Islet of Langerhans (tissue), 1 donor: ENCODE data around the gene ZNF655.
A peak's percentile ranks its signal among the peaks of the same experiment; 100 is the strongest.
"Not testable (repeated sequence)": the region's sequence is repeated elsewhere in the genome, so short reads cannot be mapped to it uniquely, and the experiment has no call there.

Experiments used
- FAIRE-seq: peaks from one replicate; lab custom pipeline; 2011; peaks lifted over from hg19 to GRCh38; lab: Jason Lieb, UNC

The ZNF655 gene

DNA sequence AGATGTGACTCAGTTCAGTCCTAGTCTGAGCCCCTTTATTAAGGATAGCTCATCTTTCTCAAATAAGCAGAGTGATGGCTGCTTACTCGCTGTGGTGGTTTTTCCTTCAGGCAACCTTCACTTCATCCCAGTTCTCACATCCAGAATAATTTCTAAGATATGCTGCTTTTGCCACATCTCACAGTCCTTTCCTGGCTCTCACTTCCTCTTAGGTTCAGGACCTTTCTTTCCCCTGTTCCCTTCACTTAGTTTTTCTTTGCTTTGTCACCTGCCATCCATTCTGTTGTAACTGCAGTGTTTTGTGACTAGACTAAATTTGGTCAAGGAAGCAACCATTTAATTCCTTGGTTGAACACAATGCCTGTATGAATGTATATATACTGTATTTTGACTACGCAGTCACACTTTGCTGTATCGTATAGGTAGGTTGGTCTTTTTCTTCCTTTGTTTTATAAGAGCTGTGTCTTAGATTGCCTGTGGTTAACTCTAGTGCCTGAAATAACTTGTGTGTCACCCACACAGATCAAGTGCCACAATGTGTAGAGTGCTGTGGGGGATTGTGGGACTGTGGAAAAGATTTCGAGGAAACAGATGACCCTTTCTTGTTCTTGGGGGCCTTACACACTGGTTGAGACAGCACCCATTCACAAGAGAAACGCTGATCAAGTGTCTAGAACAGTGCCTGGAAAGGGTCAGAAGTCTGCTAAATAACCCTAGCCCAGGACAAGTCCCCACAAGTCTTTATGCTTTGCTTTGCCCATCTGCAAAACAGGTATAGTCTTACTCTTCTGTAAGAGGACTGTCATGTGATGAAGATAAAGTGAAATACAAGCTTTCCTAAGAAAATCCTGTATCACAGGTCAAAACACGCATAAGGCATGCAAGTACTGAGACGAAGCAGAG, 2.6 kb downstream of the ZNF655 start:
- no peak for FAIRE-seq

DNA sequence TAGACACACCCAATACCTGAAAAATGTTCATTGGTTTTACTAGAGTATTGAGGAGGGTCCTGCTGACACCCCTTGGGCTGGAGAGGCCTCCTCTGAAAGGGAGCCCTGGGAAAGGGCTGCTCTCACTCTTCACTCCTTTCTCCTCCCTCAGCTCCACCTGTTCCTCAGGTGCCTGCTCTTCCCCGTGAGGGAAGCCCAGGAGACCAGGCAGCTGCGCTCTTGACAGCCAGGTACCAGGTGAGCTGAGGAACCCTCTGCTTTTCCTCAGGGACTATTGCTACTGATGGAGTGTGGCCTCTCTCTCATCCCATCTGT, 3.3 kb downstream of the ZNF655 start:
- FAIRE-seq: no peak

DNA sequence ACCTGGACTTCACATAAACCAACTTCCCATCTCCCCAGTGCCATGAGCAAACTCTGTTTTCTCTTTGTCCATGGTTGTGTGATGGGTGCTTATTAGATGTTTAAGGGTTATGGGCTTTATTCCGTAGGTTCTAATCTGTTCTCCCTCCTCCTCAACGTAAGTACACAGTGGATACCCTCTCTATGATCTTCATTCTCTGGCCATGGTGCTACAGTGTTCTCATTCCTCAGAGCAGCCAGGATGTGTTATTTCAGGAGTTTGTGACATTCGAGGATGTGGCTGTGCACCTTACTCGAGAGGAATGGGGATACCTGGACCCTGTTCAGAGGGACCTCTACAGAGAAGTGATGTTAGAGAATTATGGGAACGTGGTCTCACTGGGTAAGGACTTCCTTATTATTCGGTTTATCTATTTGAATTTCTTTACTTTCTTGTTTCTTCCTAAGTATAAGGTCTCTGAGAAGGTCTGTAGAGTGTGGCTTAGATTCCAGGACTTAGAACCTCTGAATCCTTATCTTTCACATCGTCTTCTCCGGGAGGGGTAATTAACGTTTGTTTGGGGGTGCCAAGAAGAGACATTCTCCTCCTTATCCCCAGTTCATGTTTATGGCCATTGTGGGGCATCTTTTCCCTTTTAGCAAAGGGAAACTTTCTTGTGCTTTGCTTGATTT, 3.8 kb downstream of the ZNF655 start:
- no peak for FAIRE-seq

DNA sequence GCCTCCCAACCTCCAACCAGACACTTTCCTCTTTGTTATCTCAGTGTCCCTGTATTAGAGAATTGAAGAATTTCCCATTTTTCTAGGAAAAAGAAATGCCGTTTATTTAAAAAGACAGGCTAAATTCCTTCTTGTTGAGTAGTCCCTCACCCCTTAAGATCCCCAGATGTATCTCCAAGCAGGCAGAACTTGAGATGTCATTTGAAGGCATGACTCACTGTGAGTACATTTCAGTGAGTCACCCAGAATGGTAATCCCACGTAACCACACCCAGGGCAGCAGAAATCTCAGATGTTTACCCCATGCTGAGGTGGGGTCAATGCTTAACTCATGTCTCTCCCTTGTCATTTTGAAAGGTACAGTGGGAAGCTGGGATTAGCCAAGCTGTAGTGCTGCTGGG, 4.4 kb downstream of the ZNF655 start:
- FAIRE-seq: peak; percentile 53

DNA sequence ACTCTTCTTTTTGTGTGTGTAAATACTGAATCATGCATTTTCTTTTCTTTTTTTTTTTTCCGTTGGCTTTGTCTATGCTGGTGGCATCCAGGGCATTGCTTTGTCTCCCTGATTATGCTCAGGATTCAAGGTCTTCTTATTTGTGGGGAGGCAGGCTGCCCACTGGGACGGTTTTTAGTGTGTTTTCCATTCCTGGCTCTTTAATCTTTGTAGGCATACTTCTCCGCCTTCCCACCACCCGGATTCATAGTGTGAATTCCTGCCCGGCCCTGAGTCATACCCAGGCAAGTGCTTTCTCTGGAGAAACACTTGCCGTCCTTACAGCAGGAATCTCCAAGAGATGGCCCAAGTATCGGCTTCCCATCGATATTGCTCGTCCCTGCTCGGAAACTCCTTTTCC, 5.2 kb downstream of the ZNF655 start:
- FAIRE-seq: no peak

DNA sequence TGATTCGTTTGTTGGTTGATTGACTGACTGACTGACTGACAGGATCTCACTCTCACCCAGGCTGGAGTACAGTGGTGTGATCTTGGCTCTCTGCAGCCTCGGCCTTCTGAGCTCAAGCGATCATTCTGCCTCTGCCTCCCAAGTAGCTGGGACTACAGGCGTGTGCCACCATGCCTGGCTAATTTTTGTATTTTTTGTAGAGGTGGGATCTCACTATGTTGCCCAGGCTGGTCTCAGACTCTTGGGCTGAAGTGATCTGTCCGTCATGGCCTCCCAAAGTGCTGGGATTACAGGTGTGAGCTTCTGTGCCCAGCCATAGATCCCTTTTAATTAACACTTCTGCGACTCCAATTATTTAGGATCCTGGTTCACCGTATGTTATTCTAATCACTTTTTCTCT, 10.3 kb downstream of the ZNF655 start:
- not testable (repeated sequence) for FAIRE-seq

DNA sequence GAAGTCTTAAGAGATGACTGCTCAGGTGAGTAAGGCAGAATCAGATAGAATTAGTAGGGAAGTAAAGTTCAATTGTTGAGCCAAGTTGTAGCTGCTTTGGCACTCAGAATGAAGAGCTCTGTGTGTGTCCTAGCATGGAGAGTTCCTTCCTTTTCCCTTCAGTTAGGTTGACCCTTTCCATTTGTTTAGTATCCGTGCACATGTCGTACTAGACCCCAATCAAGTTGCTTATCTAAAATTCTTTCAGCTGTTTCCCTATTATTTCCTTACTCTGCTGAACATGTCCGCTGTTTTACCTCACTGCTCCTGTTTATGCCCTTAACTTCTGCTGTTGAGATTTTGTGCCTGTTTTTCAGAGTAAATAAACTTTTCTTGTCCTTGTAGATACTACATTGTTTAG, 13.3 kb downstream of the ZNF655 start:
- FAIRE-seq: no peak

DNA sequence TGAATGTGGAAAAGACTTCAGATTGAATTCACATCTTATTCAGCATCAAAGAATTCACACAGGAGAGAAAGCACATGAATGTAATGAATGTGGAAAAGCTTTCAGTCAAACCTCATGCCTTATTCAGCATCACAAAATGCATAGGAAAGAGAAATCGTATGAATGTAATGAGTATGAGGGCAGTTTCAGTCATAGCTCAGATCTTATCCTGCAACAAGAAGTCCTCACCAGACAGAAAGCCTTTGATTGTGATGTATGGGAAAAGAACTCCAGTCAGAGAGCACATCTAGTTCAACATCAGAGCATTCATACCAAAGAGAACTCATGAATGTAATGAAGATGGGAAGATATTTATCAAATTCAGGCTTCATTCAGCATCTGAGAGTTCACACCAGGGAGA, 14.8 kb downstream of the ZNF655 start:
- FAIRE-seq: no peak

DNA sequence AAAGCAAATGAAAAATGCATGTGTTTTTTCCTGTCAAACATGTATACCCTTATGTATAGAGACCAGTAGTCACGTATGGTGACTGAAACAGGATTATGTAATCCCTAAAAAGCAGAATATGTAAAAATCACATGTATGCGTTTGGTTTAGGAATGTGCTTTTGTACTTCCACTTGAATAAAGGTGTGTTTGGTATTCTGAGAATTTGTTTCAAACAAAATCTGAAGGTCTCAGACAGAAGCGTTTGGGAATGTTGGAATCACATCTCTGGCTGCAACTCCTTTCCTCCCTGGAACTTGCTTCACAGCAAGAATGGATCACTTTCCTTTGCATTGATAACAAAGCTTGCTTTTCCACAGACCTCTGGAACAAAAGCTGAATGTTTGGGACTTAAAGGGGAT, 17.8 kb downstream of the ZNF655 start:
- FAIRE-seq: no peak

DNA sequence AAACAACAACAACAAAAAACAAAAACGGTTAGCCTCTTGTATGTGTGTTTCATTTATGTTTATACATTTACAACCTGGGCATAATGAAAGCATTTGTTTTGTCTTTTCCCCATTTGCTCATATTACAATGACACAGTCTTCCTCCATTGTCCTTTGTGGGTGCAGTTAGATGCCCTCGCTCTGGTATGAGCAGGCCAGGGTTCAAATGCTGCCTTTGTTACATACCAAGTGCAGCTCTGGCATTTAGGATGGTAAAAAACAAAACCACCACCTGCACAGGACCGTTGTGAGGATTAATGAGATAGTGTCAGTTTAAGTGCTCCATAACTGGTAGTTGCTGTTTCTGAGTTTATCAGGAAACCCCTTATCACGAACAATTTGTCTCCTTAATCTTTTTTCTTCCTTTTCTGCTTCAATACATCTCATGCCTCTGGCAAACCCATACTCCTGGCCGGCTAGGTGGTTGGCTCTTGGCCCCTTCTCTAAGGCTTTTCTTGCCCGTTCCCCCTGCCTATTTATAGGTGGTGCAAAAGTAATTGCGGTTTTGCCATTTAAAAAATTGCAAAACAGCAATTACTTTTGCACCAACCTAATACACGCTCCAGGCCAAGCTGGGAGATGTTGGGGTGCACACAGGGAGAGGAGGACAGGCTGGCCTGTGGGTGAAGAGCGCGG, 21.0 kb downstream of the ZNF655 start:
- no peak for FAIRE-seq

DNA sequence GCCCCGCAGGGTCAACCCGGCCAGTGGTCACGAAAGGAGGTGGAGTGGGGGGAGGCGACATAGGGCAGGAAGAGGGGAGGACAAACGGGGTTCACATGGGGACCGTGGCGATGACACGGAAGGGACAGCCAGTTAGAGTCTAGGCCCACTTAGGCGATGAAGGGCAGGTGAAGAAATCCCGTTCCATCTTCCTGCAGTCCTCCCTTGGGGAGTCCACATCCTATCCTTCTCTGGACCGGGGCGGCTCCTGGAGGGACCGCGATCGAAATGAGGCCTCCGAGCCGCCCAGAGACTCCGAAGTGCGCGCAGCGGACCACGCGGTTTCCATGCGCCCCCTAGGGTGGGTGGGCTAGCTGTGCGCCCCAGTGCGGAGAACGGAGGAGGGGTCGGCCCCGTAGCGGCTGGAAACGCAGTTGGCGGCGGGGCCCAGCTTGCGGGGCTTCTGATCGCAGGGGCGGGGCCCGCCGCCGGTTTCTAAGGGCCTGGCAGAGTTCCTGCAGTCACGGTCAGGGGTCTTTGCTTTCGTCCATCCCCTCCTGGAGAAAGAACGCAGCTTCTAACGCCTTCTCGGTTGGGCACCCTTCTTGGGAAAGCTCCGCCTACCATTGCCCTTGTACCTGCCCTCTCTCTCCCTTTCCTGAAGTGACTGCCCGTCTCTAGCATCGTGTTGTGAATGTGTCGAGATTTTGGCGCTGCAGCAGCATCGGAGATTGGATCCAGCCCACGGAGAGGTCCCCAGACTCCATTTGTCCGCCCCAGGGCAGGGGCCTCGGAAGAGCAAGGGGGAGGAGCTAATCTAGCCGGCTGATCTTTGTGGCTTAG, 21.7 kb downstream of the ZNF655 start:
- no peak for FAIRE-seq

DNA sequence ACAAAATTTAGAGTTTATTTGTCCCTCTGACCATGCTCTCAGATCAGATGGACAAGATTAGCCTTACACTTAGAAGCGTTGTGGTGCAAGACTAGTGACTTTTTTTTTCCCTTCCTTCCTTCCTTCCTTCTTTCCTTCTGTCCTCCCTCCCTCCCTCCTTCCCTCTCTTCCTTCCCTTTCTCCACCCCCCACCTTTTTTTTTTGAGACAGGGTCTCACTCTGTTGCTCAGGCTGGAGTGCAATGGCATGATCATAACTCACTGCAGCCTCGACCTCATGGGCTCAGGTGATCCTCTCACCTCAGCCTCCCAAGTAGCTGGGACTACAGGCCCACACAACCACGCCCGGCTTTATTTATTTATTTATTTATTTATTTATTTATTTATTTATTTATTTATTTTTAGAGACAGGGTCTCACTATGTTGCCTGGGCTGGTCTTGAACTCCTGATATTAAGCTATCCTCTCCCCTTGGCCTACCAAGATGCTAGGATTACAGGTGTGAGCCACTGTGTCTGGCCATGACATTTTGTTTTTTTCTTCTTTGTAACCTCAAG, 22.4 kb downstream of the ZNF655 start:
- not testable (repeated sequence) for FAIRE-seq

DNA sequence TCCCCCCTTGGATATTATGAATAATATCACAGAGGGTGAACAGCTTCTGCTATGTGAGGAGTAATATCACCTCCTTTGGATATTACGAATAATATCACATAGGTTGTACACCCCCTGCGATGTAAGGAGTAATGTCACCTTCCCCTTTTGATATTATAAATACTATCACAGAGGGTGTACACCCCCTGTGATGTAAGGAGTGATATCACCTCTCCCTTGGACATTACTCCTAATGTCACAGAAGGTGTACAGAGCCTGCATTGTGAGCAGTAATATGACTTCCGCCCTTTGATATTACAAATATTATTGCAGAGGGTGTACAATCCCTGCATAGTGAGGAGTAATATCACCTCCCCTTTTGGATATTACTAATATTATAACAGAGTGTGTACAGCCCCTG, 30.4 kb downstream of the ZNF655 start:
- no peak for FAIRE-seq

DNA sequence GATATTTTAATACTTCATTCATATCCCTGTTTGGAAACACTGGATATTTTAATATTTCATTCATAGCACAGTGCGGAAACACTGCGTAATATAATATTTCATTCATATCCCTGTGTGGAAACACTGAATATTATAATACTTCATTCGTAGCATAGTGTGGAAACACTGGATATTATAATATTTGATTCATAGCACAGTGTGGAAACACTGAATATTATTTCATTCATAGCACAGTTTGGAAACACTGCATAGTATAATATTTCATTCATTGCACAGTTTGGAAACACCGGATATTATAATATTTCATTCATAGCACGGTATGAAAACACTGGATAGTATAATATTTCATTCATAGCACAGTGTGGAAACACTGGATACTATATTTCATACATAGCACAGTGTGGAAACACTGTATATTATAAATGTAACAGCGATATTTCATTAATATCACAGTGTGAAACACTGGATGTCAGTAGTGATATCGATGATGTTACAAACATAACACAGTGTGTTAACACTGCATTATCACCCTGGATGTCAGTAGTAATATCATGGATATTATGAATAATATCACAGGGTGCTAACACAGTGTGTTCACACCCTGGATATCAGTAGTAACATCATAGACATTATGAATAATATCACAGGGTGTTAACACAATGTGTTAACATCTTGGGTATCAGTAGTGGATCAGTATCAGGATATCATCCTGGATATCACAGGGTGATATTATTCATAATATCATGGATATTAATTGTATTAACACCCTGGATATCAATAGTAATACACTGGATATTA, 36.7 kb downstream of the ZNF655 start:
- FAIRE-seq: no peak

DNA sequence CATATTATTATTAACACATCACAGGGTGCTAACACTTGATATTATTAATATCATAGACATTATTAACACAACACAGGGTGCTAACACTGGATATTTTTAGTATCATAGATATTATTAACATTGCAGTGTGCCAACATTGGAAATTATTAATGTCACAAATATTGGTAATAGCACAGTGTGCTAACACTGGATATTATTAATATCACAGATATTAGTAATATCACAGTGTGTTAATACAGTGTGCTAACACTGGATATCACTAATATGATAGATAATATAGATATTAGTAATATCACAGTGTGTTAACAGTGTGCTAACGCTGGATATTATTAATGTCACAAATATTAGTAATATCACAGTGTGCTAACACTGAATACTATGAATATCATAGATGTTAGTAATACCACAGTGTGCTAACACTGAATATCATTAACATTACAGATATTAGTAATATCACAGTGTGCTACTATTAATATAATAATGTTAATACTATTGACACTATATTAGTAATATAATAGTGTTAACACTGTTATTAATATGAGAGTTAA, 38.0 kb downstream of the ZNF655 start:
- FAIRE-seq: peak; percentile 45

DNA sequence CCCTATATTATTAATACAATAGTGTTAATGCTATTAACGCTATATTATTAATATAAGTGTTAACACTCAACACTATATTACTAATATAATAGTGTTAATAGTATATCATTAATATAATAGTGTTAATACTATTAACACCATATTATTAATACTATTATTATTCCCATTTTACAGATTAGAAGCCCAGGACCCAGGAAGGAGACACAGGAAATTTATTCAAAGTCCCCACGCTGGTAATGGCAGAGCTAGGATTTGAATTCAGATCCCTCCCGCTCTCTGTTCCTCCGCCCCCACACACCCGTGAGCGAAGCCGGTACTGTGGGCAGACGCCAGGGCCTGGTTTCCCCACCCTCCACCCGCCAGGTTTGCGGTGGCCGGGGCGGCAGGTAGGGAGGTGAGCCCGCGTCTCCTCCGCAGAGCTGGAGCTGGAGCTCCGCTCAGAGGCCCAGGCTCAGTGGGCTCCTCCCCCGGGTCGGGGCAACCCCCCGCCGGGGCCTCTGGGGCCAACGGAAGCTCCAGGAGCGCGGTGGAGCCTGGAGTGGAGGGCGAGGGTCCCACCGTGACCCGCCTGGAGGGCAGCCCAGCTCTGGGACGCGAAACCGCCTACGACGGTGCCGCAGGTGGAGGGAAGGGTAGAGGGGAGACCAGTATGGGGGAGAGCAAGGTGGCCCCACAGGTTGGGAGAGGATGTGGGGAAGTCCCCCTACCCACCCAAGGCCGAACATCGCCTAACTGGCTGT, 39.5 kb downstream of the ZNF655 start, which contains the start of gene TMEM225B:
TSS of gene TMEM225B (plus strand) at position 506 of the 740 bp plus-strand sequence. CDS start 6,122 bp downstream, outside the sequence.
- FAIRE-seq: no peak

DNA sequence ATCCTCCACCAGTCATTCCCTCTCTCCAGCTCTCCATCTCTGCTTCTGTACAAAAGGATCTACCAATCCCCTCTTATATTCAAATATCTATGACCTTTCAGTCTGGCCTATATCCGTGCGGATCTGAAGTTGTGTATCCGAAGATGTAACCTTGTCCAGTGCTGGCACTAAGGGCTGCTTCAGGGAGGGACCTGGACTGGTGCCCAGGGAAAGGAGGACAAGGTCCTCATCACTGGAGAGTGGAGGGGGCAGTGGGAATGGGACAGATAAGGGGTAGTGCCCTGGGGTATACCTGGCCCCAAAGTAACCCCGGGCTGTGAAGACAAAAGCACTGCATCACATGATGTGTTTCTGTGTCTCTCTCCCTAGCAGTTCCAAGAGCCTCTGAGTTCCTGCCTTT, 41.4 kb downstream of the ZNF655 start:
- no peak for FAIRE-seq

DNA sequence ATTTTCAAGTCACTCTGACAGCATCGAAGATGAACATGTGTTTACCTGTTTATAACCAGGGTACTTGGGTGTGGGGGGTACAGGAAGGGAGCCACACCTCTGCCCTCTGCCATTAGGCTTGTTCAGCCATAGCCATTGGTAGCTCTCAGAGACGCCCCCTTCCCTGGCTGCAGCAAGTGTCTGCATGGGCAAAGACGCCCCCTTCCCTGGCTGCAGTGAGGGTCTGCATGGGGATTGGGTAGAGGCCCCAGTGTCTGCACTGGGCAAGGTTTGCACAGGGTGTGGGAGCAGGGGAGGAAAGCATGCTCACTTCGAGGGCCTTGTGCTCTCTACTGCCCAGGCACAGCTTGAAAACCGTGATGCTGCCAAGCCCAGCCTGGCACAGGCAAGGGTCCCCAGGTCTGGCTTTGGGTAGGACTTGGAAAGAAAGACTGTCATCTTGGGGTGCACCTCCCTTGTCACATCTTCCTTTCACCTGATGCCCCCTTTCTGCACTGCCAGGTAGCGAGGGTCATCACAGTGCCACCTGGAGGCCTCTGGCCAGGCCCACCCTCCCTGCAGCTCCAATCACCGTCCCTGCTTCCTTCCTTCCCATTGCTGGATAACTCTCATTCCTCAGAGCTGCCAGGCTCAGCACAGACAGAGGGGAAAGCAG, 43.3 kb downstream of the ZNF655 start:
- no peak for FAIRE-seq

DNA sequence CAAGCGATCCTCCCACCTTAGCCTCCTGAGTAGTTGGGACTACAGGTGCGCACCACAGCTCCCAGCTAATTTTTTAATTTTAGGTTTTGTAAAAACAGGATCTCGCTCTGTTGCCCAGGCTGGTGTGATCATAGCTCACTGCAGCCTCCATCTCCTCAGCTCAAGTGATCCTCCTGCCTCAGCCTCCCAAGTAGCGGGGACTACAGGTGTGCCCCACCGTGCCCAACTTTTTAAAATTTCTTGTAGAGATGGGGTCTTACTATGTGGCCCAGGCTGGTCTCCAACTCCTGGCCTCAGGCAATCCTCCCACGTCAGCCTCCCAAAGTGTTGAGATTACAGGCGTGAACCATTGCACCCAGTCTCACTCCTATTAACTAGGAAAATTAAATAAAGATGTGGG, 47.1 kb downstream of the ZNF655 start:
- FAIRE-seq: no peak

DNA sequence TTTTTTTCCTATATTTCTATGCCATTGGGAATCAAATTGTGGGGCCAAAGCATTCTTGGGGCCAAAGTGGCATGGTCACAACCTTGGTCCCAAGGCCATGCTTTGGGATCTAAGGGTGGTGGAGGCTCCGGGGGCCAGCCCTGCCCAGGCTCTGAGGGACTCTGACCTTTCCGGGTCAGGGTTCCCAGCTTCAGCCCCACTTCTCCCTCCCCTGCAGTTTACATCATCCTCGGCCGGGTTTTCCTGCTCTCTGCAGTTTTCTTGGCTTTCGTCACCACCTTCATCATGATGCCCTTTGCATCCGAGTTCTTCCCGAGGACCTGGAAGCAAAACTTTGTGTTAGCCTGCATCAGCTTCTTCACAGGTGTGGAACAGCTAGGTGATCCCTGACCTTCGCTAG, 48.1 kb downstream of the ZNF655 start:
- no peak for FAIRE-seq
